Measurements from ENCODE around the gene GALNT14.

DNA sequence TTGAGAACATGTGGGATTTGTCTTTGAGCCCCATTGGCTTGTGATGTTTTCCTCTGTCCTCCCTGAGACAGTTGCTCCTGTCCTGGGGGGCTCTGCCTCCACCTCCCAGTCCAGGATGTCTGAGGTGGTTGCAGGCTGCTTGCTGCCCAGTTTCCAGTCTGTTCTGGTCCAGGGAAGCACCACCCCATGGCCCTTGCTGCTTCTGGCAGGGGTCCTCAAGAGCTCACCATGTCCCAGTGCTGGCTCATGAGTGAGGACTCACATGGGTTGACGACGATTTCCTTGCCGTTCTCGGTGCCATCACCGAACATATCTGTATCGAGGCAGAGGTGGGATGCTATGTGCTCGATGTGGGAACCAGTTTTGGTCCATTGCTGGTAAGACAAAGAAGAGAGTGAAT lies 227.6 kb downstream of the GALNT14 start:
- TF ChIP-seq ZNF792 (tag by site-specific recombination; IDR thresholded peaks at IDR 0.05), result no peak
- no peak for TF ChIP-seq CTCF (tag by site-specific recombination; IDR thresholded peaks at IDR 0.05)
- TF ChIP-seq, protein P1, sequence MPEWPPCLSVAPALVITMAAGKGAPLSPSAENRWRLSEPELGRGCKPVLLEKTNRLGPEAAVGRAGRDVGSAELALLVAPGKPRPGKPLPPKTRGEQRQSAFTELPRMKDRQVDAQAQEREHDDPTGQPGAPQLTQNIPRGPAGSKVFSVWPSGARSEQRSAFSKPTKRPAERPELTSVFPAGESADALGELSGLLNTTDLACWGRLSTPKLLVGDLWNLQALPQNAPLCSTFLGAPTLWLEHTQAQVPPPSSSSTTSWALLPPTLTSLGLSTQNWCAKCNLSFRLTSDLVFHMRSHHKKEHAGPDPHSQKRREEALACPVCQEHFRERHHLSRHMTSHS (tag by site-specific recombination; IDR thresholded peaks at IDR 0.05), result no peak
- TF ChIP-seq ZNF843 (tag by site-specific recombination; IDR thresholded peaks at IDR 0.05), result no peak
- TF ChIP-seq ZNF530 (tag by site-specific recombination; IDR thresholded peaks at IDR 0.05; ENCODE audit: low read depth), result no peak
- TF ChIP-seq REST (tag by site-specific recombination; IDR thresholded peaks at IDR 0.05), result no peak
- no peak for TF ChIP-seq HOXA7 (CRISPR knock-in tag; IDR thresholded peaks at IDR 0.05; ENCODE audit: borderline replicate concordance)
- TF ChIP-seq ZEB2 (tag by site-specific recombination; IDR thresholded peaks at IDR 0.05), result no peak
- TF ChIP-seq ZNF169 (tag by site-specific recombination; IDR thresholded peaks at IDR 0.05), result no peak
- no peak for TF ChIP-seq ZBTB44 (tag by site-specific recombination; IDR thresholded peaks at IDR 0.05)
- TF ChIP-seq ATF2 (tag by site-specific recombination; IDR thresholded peaks at IDR 0.05; ENCODE audit: low read depth), result no peak
